Natural killer cell (primary cell): ENCODE measurements around the gene SLC25A21. TPM values are rescaled to one million over a fixed set of nuclear protein-coding genes. Genes with fewer than 3 reads are reported as not detected.

Experiments
- ATAC-seq, 3 donors: fragments of 150-1000 bp in 2 of 3; fragments of 200-7000 bp in 1 of 3; cut with Tn5 transposase; 1 replicate in 1 of 3; 2 replicates in 2 of 3; pipeline ENCODE4 v1.10.0; 2021; ENCODE audit warnings: mild to moderate bottlenecking in 2 of 3, moderate library complexity in 2 of 3
- DNase-seq, 2 donors: peaks; one replicate each; pipeline versions ENCODE4 v3.0.0 to v3.0.0-alpha.2; 2013 to 2021; ENCODE audit warnings: mixed read lengths in 1 of 2
- H3K27ac ChIP-seq: one replicate; pipeline ENCODE4 v1.5.1; 2013; ENCODE audit warnings: mild to moderate bottlenecking, low read length
- H3K27me3 ChIP-seq: one replicate; pipeline ENCODE4 v1.6.1; 2013; ENCODE audit warnings: low read length; ENCODE audit not compliant: control insufficient read depth, insufficient read depth
- H3K36me3 ChIP-seq: one replicate; pipeline ENCODE4 v1.6.1; 2013; ENCODE audit warnings: low read length; ENCODE audit not compliant: control insufficient read depth, insufficient read depth
- H3K4me1 ChIP-seq: one replicate; pipeline ENCODE4 v1.6.1; 2013; ENCODE audit warnings: low read length; ENCODE audit not compliant: control insufficient read depth, insufficient read depth
- H3K4me3 ChIP-seq: one replicate; pipeline ENCODE4 v1.5.1; 2013; ENCODE audit warnings: low read length
- H3K9me3 ChIP-seq: one replicate; pipeline ENCODE4 v1.6.1; 2013; ENCODE audit warnings: low read length; ENCODE audit not compliant: control insufficient read depth, insufficient read depth
- H3K27ac Mint-ChIP-seq, 2 donors: one replicate each; pipeline ENCODE4 v1.8.0; 2022; ENCODE audit warnings: mild to moderate bottlenecking in 2 of 2, mixed read lengths in 2 of 2, moderate library complexity in 1 of 2
- H3K27me3 Mint-ChIP-seq, 2 donors: one replicate each; pipeline ENCODE4 v1.8.0; 2022; ENCODE audit warnings: low read depth in 2 of 2, mixed read lengths in 2 of 2
- H3K36me3 Mint-ChIP-seq: one replicate; pipeline ENCODE4 v1.8.0; 2022; ENCODE audit warnings: mixed read lengths
- H3K4me1 Mint-ChIP-seq, 2 donors: one replicate each; pipeline ENCODE4 v1.8.0; 2022; ENCODE audit warnings: mixed read lengths in 2 of 2
- H3K4me3 Mint-ChIP-seq: one replicate; pipeline ENCODE4 v1.8.0; 2022; ENCODE audit warnings: mild to moderate bottlenecking, moderate library complexity, mixed read lengths
- H3K9me3 Mint-ChIP-seq, 2 donors: one replicate each; pipeline ENCODE4 v1.8.0; 2022; ENCODE audit warnings: mixed read lengths in 2 of 2
- CTCF ChIP-seq: fragments of 200-600 bp; IDR thresholded peaks from one replicate; pipeline ENCODE4 v1.8.0; 2022; ENCODE audit warnings: antibody characterized with exemption
- WGBS: methylation state at CpG from one replicate; pipeline ENCODE4 v1.1.7; 2013; ENCODE audit warnings: missing lambda C conversion rate; ENCODE audit not compliant: insufficient coverage; 5-methylcytosine and 5-hydroxymethylcytosine counted together
- intact Hi-C: fragments of 100-400 bp; cut with micrococcal nuclease; formaldehyde crosslinking; loops from one replicate; pipeline ENCODE4 v1.14.2; 2022
- total RNA-seq, 4 donors: library from RNA; stranded (reverse); fragments of 120-200 nt in 1 of 4; gene quantifications; one replicate each; pipeline versions ENCODE4 v1.2.3 to v1.2.4, GENCODE V29; 2013 to 2022

Gene SLC25A21
- total RNA-seq, 3 donors from 2014 or later (not counting 1 experiment from before 2014, with no cell fraction given), result not detected

GRCh38 chr14:37037636-37038387 lies 134.6 kb downstream of the SLC25A21 start:
- no peak overlapping the region for H3K27ac Mint-ChIP-seq
- H3K4me1 Mint-ChIP-seq, result no peaks in the 10 kb centered on the region
- Histone ChIP-seq H3K9me3 (no peaks in the 10 kb centered on the region), H3K27me3 (no peaks in the 10 kb centered on the region), H3K4me1 (no peaks in the 10 kb centered on the region), H3K36me3 (no peaks in the 10 kb centered on the region), H3K27ac (no peak overlapping the region), H3K4me3 (no peak overlapping the region)
- DNase-seq, result no peak
- no peak for ATAC-seq
- no peak for TF ChIP-seq CTCF
- H3K36me3 Mint-ChIP-seq, result no peaks in the 10 kb centered on the region
- 90% methylated on average over 2 of the region's 3 CpGs for WGBS
- intact Hi-C loops, result no loop called here
- no peak overlapping the region for H3K4me3 Mint-ChIP-seq
- H3K9me3 Mint-ChIP-seq, result peaks cover 7 to 10% of the 10 kb centered on the region in 2 donors
- H3K27me3 Mint-ChIP-seq, result no peaks in the 10 kb centered on the region

- Histone ChIP-seq H3K4me3 (no peak overlapping the region), H3K27ac (no peak overlapping the region), H3K36me3 (no peaks in the 10 kb centered on the region), H3K4me1 (no peaks in the 10 kb centered on the region), H3K9me3 (no peaks in the 10 kb centered on the region), H3K27me3 (no peaks in the 10 kb centered on the region)
- intact Hi-C loops, result no loop called here
- no peak overlapping the region for H3K27ac Mint-ChIP-seq
- no peaks in the 10 kb centered on the region for H3K36me3 Mint-ChIP-seq
- DNase-seq (no peak), ATAC-seq (no peak)
- TF ChIP-seq CTCF, result no peak
- 56% methylated on average over 2 of the region's 4 CpGs for WGBS
- H3K4me1 Mint-ChIP-seq, result no peaks in the 10 kb centered on the region
- peaks cover 7 to 8% of the 10 kb centered on the region in 2 donors for H3K9me3 Mint-ChIP-seq
- no peak overlapping the region for H3K4me3 Mint-ChIP-seq
- no peaks in the 10 kb centered on the region for H3K27me3 Mint-ChIP-seq
Measured at GRCh38 chr14:37036669-37037341, 135.6 kb downstream of the SLC25A21 start.

- no peak overlapping the region for H3K27ac Mint-ChIP-seq
- peaks cover 4 to 5% of the 10 kb centered on the region in 2 donors for H3K9me3 Mint-ChIP-seq
- Histone ChIP-seq H3K4me3 (no peak overlapping the region), H3K36me3 (no peaks in the 10 kb centered on the region), H3K27me3 (no peaks in the 10 kb centered on the region), H3K27ac (no peak overlapping the region), H3K4me1 (no peaks in the 10 kb centered on the region), H3K9me3 (no peaks in the 10 kb centered on the region)
- no peak for TF ChIP-seq CTCF
- no peaks in the 10 kb centered on the region for H3K27me3 Mint-ChIP-seq
- intact Hi-C loops, result no loop called here
- no peaks in the 10 kb centered on the region for H3K36me3 Mint-ChIP-seq
- H3K4me1 Mint-ChIP-seq, result no peaks in the 10 kb centered on the region
- ATAC-seq (no peak), DNase-seq (no peak)
- H3K4me3 Mint-ChIP-seq, result no peak overlapping the region
- WGBS, result 88% methylated on average over 2 of the region's 2 CpGs
Measured at GRCh38 chr14:37035401-37035800, 137.0 kb downstream of the SLC25A21 start.
